Measurements from ENCODE around the gene OR6Q1. TPM values are rescaled to one million over a fixed set of nuclear protein-coding genes. Genes with fewer than 3 reads are reported as not detected.

OR6Q1 gene
- polyA plus RNA-seq, 1 donor (not counting 4 experiments of a cell fraction or from before 2014, with no cell fraction given), result not detected

DNA sequence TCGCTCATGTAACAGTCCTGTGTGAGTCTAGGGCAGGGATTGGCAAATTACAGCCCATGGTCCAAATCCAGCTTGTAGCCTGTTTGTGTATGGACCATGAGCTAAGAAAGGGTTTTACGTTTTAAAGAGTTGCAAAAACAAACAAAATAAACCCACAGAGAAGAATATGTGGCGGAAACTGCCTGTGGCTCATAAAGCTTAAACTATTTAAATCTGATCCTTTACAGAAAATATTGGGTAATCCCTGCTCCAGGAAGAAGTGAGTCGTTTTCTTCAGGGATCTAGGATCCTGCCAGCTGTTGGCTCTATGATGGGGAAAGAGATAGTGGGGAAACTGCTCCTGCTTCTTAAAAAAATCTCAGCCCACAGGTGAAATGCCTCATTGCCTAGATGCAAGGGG, 3.4 kb upstream of the OR6Q1 start:
- FAIRE-seq (no peak), DNase-seq (ENCODE audit: low read depth, low spot score) (no peak)
- Histone ChIP-seq H3K27me3 (ENCODE audit: control insufficient read depth, extremely low read depth, insufficient read depth, low read length) (no peaks in the 10 kb centered on the region), H2AFZ (ENCODE audit: control insufficient read depth, low read length) (no peak overlapping the region), H3K27ac (ENCODE audit: control insufficient read depth, insufficient read depth, low read length) (no peak overlapping the region), H3K4me1 (ENCODE audit: control insufficient read depth, extremely low read depth, insufficient read depth, low read length) (no peaks in the 10 kb centered on the region), H4K20me1 (ENCODE audit: control insufficient read depth, extremely low read depth, insufficient read depth, low read length) (no peaks in the 10 kb centered on the region), H3K79me2 (ENCODE audit: control insufficient read depth, insufficient read depth, low read length) (no peaks in the 10 kb centered on the region), H3K4me3 (ENCODE audit: control insufficient read depth in 2 of 3, extremely low read depth in 1 of 3, insufficient read depth in 2 of 3, low read depth in 1 of 3, low read length in 3 of 3) (no peak overlapping the region), H3K36me3 (ENCODE audit: control insufficient read depth in 2 of 2, extremely low read depth in 1 of 2, insufficient read depth in 2 of 2, low read length in 2 of 2) (no peaks in the 10 kb centered on the region), H3K9me1 (ENCODE audit: control insufficient read depth, extremely low read depth, insufficient read depth, low read length) (no peaks in the 10 kb centered on the region), H3K4me2 (ENCODE audit: control insufficient read depth, extremely low read depth, insufficient read depth, low read depth, low read length) (no peak overlapping the region), H3K9ac (ENCODE audit: control insufficient read depth, extremely low read depth, insufficient read depth, low read length) (no peak overlapping the region), H3K9me3 (ENCODE audit: control insufficient read depth, low read depth, low read length) (no peaks in the 10 kb centered on the region)
- TF ChIP-seq, protein P1, sequence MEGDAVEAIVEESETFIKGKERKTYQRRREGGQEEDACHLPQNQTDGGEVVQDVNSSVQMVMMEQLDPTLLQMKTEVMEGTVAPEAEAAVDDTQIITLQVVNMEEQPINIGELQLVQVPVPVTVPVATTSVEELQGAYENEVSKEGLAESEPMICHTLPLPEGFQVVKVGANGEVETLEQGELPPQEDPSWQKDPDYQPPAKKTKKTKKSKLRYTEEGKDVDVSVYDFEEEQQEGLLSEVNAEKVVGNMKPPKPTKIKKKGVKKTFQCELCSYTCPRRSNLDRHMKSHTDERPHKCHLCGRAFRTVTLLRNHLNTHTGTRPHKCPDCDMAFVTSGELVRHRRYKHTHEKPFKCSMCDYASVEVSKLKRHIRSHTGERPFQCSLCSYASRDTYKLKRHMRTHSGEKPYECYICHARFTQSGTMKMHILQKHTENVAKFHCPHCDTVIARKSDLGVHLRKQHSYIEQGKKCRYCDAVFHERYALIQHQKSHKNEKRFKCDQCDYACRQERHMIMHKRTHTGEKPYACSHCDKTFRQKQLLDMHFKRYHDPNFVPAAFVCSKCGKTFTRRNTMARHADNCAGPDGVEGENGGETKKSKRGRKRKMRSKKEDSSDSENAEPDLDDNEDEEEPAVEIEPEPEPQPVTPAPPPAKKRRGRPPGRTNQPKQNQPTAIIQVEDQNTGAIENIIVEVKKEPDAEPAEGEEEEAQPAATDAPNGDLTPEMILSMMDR (optimal IDR thresholded peaks at IDR 0.05 in 1 of 3, IDR thresholded peaks at IDR 0.05 in 1 of 3, conservative IDR thresholded peaks at IDR 0.05 in 1 of 3; ENCODE audit: extremely low read depth in 1 of 3, insufficient read depth in 2 of 3, low read length in 3 of 3), result no peak
- no peak for TF ChIP-seq EZH2 (IDR thresholded peaks at IDR 0.05; ENCODE audit: low read length)
- dilution Hi-C loops (cut with MboI; ENCODE audit: extremely low pct_ligation_motif_present, low sequenced_read_pairs), result no loop called here

DNA sequence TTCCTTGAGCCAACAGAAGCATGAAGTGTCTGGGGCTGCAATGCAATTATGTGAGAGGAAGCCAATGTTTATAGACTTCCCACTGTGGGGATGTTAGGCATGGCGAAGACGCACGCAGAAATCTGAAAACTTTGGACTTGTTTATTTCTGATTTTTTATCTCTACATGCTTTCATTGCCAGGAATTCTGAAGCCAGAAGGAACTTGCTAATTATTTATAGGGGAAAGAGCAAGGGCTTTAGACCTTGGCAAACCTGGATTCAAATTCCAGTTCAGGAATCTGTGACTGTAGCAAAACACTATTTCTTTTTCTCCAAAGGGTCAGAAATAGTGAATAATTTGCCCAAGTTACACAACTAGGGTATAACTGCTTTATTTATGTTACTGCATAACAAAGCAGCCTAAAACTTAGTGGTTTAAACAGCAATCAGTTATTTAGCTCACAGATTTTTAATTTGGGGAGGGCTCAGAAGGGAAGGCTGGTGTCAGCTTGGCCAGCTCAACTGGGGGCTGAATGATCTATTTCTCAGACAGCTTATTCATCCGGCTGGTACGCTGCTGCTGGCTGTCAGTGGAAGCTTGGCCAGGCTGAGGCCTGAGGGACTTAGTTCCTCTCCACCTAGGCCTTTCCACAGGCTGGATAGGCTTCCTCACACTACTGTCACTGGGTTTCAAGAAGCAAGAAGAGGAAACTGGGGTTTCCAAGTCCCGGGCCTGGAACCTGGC, 1.9 kb upstream of the OR6Q1 start:
- DNase-seq (ENCODE audit: low read depth, low spot score) (no peak), FAIRE-seq (no peak)
- no peaks in the 10 kb centered on the region for H3K4me1 ChIP-seq (ENCODE audit: control insufficient read depth, extremely low read depth, insufficient read depth, low read length)
- H2AFZ ChIP-seq (ENCODE audit: control insufficient read depth, low read length), result no peak overlapping the region
- no peaks in the 10 kb centered on the region for H3K9me3 ChIP-seq (ENCODE audit: control insufficient read depth, low read depth, low read length)
- H3K4me2 ChIP-seq (ENCODE audit: control insufficient read depth, extremely low read depth, insufficient read depth, low read depth, low read length), result no peak overlapping the region
- no peaks in the 10 kb centered on the region for H3K79me2 ChIP-seq (ENCODE audit: control insufficient read depth, insufficient read depth, low read length)
- H3K9ac ChIP-seq (ENCODE audit: control insufficient read depth, extremely low read depth, insufficient read depth, low read length), result no peak overlapping the region
- dilution Hi-C loops (cut with MboI; ENCODE audit: extremely low pct_ligation_motif_present, low sequenced_read_pairs), result no loop called here
- no peaks in the 10 kb centered on the region for H3K36me3 ChIP-seq (ENCODE audit: control insufficient read depth in 2 of 2, extremely low read depth in 1 of 2, insufficient read depth in 2 of 2, low read length in 2 of 2)
- no peak overlapping the region for H3K27ac ChIP-seq (ENCODE audit: control insufficient read depth, insufficient read depth, low read length)
- TF ChIP-seq, protein P1 (optimal IDR thresholded peaks at IDR 0.05 in 1 of 3, IDR thresholded peaks at IDR 0.05 in 1 of 3, conservative IDR thresholded peaks at IDR 0.05 in 1 of 3; ENCODE audit: extremely low read depth in 1 of 3, insufficient read depth in 2 of 3, low read length in 3 of 3), result no peak
- TF ChIP-seq EZH2 (IDR thresholded peaks at IDR 0.05; ENCODE audit: low read length), result no peak
- no peaks in the 10 kb centered on the region for H3K27me3 ChIP-seq (ENCODE audit: control insufficient read depth, extremely low read depth, insufficient read depth, low read length)
- no peaks in the 10 kb centered on the region for H4K20me1 ChIP-seq (ENCODE audit: control insufficient read depth, extremely low read depth, insufficient read depth, low read length)
- no peak overlapping the region for H3K4me3 ChIP-seq (ENCODE audit: control insufficient read depth in 2 of 3, extremely low read depth in 1 of 3, insufficient read depth in 2 of 3, low read depth in 1 of 3, low read length in 3 of 3)
- H3K9me1 ChIP-seq (ENCODE audit: control insufficient read depth, extremely low read depth, insufficient read depth, low read length), result no peaks in the 10 kb centered on the region

All from keratinocyte (primary cell).